LNCAP (cell line): ENCODE data around the gene GDF15.

Experiments used
- TF ChIP-seq, protein P1 (sequence below): fragments of 450-650 bp; IDR thresholded peaks from 2 replicates; pipeline ENCODE4 v1.5.1; 2017; ENCODE audit warnings: mild to moderate bottlenecking

Gene GDF15

GRCh38 chr19:18386543-18387271 lies 749 bp downstream of the GDF15 start:
- TF ChIP-seq, protein P1, sequence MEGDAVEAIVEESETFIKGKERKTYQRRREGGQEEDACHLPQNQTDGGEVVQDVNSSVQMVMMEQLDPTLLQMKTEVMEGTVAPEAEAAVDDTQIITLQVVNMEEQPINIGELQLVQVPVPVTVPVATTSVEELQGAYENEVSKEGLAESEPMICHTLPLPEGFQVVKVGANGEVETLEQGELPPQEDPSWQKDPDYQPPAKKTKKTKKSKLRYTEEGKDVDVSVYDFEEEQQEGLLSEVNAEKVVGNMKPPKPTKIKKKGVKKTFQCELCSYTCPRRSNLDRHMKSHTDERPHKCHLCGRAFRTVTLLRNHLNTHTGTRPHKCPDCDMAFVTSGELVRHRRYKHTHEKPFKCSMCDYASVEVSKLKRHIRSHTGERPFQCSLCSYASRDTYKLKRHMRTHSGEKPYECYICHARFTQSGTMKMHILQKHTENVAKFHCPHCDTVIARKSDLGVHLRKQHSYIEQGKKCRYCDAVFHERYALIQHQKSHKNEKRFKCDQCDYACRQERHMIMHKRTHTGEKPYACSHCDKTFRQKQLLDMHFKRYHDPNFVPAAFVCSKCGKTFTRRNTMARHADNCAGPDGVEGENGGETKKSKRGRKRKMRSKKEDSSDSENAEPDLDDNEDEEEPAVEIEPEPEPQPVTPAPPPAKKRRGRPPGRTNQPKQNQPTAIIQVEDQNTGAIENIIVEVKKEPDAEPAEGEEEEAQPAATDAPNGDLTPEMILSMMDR: no peak

- TF ChIP-seq, protein P1: peak; percentile 99
Measured at GRCh38 chr19:18388100-18388959, 2.4 kb downstream of the GDF15 start.

- TF ChIP-seq, protein P1: no peak
Measured at GRCh38 chr19:18388960-18389725, 3.2 kb downstream of the GDF15 start.

DNA sequence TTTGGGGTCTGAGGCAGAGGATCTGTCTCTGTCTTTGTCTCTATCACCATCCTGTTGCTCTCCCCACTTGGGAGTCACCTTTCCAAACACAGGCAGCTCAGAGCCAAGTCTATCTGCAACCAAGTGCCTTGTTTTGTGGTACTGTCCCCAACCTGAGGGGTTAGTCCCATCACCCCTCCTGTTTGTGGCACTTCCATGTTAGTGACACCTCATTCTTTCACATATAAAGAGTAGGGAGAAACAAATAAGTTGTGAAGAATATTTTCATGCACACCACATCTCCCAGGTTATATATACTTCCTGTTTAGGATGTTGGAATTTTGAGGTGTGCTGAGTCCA lies 3.7 kb downstream of the GDF15 start:
- TF ChIP-seq, protein P1: no peak

DNA sequence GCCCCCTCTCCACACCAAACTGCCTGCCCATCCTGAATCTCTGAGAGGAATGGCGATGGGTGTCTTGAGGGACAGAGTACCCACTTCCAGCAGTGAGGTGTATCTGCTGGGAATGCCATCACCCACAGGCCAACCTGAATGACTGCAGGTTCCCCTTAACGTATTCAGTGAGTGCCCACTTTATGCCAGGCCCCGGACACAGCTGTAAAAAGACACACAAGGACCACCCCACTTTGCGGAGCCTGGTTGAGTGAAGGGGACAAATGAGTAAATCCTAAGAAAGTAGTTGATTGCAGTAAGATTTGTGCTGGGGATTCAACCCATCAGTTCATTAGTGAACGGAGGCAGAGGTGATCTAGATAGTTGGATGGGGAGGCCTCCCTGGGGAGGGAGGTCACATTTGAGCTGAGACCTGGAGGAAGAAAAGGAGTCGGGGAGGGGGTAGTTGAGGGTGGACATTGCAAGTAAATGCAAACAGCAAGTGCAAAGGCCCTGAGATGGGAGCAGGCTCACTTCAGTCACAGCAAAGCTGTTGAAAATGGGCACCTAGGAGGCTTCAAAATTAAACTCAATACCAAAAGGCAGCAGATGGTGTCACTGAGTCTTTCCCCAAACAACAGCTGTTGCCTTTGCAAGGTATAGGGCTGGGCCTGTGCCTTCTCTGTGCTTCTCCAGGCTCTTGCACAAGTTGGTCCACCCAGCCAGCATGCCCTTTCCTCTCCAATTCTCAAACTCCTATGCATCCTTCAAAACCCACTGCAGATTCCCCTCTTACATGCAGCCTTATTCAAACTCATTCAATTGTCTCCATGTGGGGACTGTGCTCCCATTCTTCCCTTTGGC lies 4.3 kb downstream of the GDF15 start:
- TF ChIP-seq, protein P1: no peak

DNA sequence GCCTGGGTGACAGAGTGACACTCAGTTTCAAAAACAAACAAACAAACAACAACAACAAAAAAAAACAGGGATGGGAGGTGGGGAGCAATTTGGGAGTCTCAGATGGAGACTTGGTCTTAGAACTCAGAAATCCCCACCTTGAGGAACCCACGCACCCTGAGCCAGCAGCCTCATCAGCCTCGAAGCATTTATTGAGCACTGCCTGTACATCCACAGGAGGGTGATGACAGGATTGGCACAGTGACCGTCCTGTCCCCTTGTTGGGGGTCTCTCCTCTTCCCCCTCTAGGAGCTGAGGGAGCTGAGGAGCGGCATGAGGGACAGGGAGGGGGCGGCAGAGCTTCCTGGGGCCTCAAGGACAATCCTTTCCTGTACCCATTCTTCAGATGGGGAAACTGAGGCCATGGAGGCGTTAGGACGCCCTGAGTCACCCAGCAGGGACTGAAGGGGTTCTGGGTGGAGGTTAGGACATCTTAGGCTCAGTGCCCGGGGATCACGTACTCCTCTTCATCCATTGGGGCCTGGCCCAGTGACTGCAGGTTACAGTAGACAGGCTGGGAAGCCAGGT lies 5.6 kb downstream of the GDF15 start:
- TF ChIP-seq, protein P1: no peak
